ENCODE measurements around the gene NDUFA3. TPM values are rescaled to one million over a fixed set of nuclear protein-coding genes. Genes with fewer than 3 reads are reported as not detected.

NDUFA3 gene
- total RNA-seq, 2 donors from 2014 or later, result 4.7 to 5.3 TPM

- H3K4me3 ChIP-seq, result no peak overlapping the region
- H3K4me1 ChIP-seq, result peaks cover 12% of the 10 kb centered on the region
- TF ChIP-seq POLR2A (IDR thresholded peaks at IDR 0.05) (no peak), CTCF (IDR thresholded peaks at IDR 0.05) (no peak)
- no peaks in the 10 kb centered on the region for H3K9me3 ChIP-seq
- peaks cover 5 to 41% of the 10 kb centered on the region in 2 donors for H3K36me3 ChIP-seq (replicated peaks in 1 of 2; ENCODE audit: insufficient read depth in 1 of 2, low read depth in 2 of 2)
- ATAC-seq (no peak), DNase-seq (no peak)
- H3K27me3 ChIP-seq, result no peaks in the 10 kb centered on the region
- no peak overlapping the region for H3K27ac ChIP-seq
- WGBS, 2 donors, result 80 to 84% methylated on average over 7 to 10 of the region's 10 CpGs
- intact Hi-C loops (cut with DNase I), result no loop called here
These were observed 51.2 kb downstream of the NDUFA3 start for GRCh38 chr19:54153731-54154326.

- Histone ChIP-seq H3K36me3 (replicated peaks in 1 of 2; ENCODE audit: insufficient read depth in 1 of 2, low read depth in 2 of 2) (peaks cover 5 to 36% of the 10 kb centered on the region in 2 donors), H3K27me3 (no peaks in the 10 kb centered on the region), H3K4me3 (no peak overlapping the region), H3K9me3 (no peaks in the 10 kb centered on the region), H3K27ac (no peak overlapping the region), H3K4me1 (peaks cover 15% of the 10 kb centered on the region)
- 51 to 84% methylated on average over 15 to 18 of the region's 18 CpGs for WGBS, 2 donors
- intact Hi-C loops (cut with DNase I), result no loop called here
- no peak for ATAC-seq
- no peak for TF ChIP-seq POLR2A (IDR thresholded peaks at IDR 0.05)
- TF ChIP-seq CTCF (IDR thresholded peaks at IDR 0.05), result no peak
- no peak for DNase-seq
These were observed 52.1 kb downstream of the NDUFA3 start for GRCh38 chr19:54154603-54155345.

GRCh38 chr19:54155694-54156093 lies 53.0 kb downstream of the NDUFA3 start:
- Histone ChIP-seq H3K27me3 (no peaks in the 10 kb centered on the region), H3K36me3 (replicated peaks in 1 of 2; ENCODE audit: insufficient read depth in 1 of 2, low read depth in 2 of 2) (peaks cover 5 to 29% of the 10 kb centered on the region in 2 donors), H3K27ac (no peak overlapping the region), H3K9me3 (no peaks in the 10 kb centered on the region), H3K4me1 (peaks cover 22% of the 10 kb centered on the region), H3K4me3 (no peak overlapping the region)
- intact Hi-C loops (cut with DNase I), result no loop called here
- ATAC-seq, result no peak
- no peak for DNase-seq
- 73 to 81% methylated on average over 14 to 19 of the region's 19 CpGs for WGBS, 2 donors
- no peak for TF ChIP-seq POLR2A (IDR thresholded peaks at IDR 0.05)
- TF ChIP-seq CTCF (IDR thresholded peaks at IDR 0.05), result no peak

GRCh38 chr19:54156490-54156889 lies 53.8 kb downstream of the NDUFA3 start:
- 67 to 77% methylated on average over 8 to 10 of the region's 11 CpGs for WGBS, 2 donors

More at GRCh38 chr19:54156490-54156889, 53.8 kb downstream of the NDUFA3 start:
- Histone ChIP-seq H3K4me3 (no peak overlapping the region), H3K27ac (no peak overlapping the region), H3K27me3 (no peaks in the 10 kb centered on the region), H3K9me3 (no peaks in the 10 kb centered on the region), H3K4me1 (peaks cover 29% of the 10 kb centered on the region), H3K36me3 (replicated peaks in 1 of 2; ENCODE audit: insufficient read depth in 1 of 2, low read depth in 2 of 2) (peaks cover 5 to 29% of the 10 kb centered on the region in 2 donors)
- ATAC-seq (no peak), DNase-seq (no peak)
- TF ChIP-seq CTCF (IDR thresholded peaks at IDR 0.05) (no peak), POLR2A (IDR thresholded peaks at IDR 0.05) (no peak)
- intact Hi-C loops (cut with DNase I), result no loop called here
